ENCODE results near the gene PPM1J. TPM values are rescaled to one million over a fixed set of nuclear protein-coding genes. Genes with fewer than 3 reads are reported as not detected.

Gene PPM1J
- total RNA-seq, 2 donors from 2014 or later, result 0.20 to 0.42 TPM

DNA sequence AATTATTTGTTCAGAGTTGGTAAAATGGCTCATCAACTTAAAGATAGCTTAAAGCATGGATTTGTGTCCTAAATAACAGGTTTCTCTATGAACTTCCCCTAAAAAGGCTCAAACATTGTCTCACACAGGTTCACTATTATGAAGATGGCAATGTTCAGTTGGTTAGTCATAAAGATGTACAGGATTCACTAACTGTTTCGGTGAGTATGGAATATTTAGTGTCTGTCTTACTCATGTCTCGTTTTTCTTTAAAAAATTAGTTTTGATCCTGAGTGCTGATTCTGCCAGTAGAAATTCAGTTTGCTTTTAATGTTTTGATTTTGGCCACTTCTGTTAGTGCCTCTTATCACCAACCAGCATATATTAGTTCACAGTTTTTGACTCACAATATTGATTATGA lies 48.2 kb downstream of the PPM1J start:
- H3K27ac Mint-ChIP-seq, result peak overlapping the region; percentile 74
- ATAC-seq (no peak), DNase-seq (no peak)
- H3K36me3 Mint-ChIP-seq (ENCODE audit: low read depth), result peaks cover 17% of the 10 kb centered on the region
- no peaks in the 10 kb centered on the region for H3K9me3 ChIP-seq (ENCODE audit: control insufficient read depth, low read length, poor library complexity, severe bottlenecking)
- no peak overlapping the region for H3K4me3 Mint-ChIP-seq
- no peaks in the 10 kb centered on the region for H3K27me3 Mint-ChIP-seq
- H3K4me1 Mint-ChIP-seq, result peaks cover 24% of the 10 kb centered on the region

DNA sequence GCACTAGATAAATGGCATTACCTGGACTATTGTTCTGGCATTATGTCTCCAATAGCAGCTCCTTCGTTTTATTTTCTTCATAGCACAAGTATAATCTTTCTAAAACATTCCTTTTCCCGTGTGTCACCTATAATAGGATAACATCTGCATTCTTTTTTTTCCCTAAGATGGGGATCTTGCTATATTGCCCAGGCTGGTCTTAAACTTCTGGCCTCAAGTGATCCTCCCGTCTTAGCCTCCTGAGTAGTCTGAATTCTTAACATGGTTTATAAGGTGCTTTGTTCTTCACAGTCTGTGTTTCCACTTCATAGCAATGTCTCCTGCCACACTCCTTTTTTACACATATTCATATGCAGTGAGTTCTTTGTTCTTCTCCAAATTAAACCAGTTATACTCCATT lies 49.3 kb downstream of the PPM1J start:
- H3K27ac Mint-ChIP-seq, result no peak overlapping the region
- DNase-seq, result no peak
- H3K9me3 ChIP-seq (ENCODE audit: control insufficient read depth, low read length, poor library complexity, severe bottlenecking), result no peaks in the 10 kb centered on the region
- no peaks in the 10 kb centered on the region for H3K27me3 Mint-ChIP-seq
- no peak for ATAC-seq
- no peak overlapping the region for H3K4me3 Mint-ChIP-seq
- peaks cover 22% of the 10 kb centered on the region for H3K4me1 Mint-ChIP-seq
- H3K36me3 Mint-ChIP-seq (ENCODE audit: low read depth), result peaks cover 19% of the 10 kb centered on the region

Other genes starting within 250 kb of the PPM1J start
- under 1 TPM; 0.13 to 0.37 TPM for gene WNT2B, start 206.4 kb downstream of the PPM1J start, total RNA-seq
- 10 to 100 TPM; 18.0 to 21.2 TPM for gene ST7L, start 96.2 kb downstream of the PPM1J start, total RNA-seq
- gene CAPZA1, start 95.5 kb downstream of the PPM1J start, total RNA-seq, result 100 to 1,000 TPM; 203 to 224 TPM
- 10 to 100 TPM; 72.5 to 72.7 TPM for gene MOV10, start 40.7 kb downstream of the PPM1J start, total RNA-seq
- 10 to 100 TPM; 16.9 to 34.4 TPM for gene RHOC, start 8.2 kb downstream of the PPM1J start, total RNA-seq
- gene SLC16A1, start 240.9 kb upstream of the PPM1J start, total RNA-seq, result 10 to 100 TPM; 29.2 to 31.9 TPM

Data from T-helper 17 cell (primary cell).